Stimulated activated CD8-positive, alpha-beta memory T cell treated with anti-CD3 and anti-CD28 coated beads, Interleukin-7, amount 100 ng/mL, for 4 hours (primary cell): Measurements from ENCODE around the gene CENPS.
"Not testable (repeated sequence)": the region's sequence is repeated elsewhere in the genome, so short reads cannot be mapped to it uniquely, and the experiment has no call there.

Experiments
- DNase-seq, 2 donors: peaks; one replicate each; pipeline ENCODE4 v3.0.0-alpha.2; 2020; ENCODE audit warnings: low read depth in 2 of 2

The CENPS gene

GRCh38 chr1:10430216-10431069, at the start of gene CENPS:
CENPS (plus strand) TSS chr1:10430433; CDS start chr1:10430518, 85 bp downstream.
- DNase-seq, result peak; percentile 80 to 90

- DNase-seq, result no peak
Observed at GRCh38 chr1:10380594-10381275, 49.5 kb upstream of the CENPS start.

- no peak for DNase-seq
Observed at GRCh38 chr1:10383630-10384029, 46.6 kb upstream of the CENPS start.

GRCh38 chr1:10384219-10384618, 46.0 kb upstream of the CENPS start:
- DNase-seq, result no peak

GRCh38 chr1:10386761-10387676, 43.2 kb upstream of the CENPS start:
- no peak for DNase-seq

- no peak for DNase-seq
Observed at GRCh38 chr1:10387677-10388386, 42.4 kb upstream of the CENPS start.

- no peak for DNase-seq
Observed at GRCh38 chr1:10388387-10388715, 41.9 kb upstream of the CENPS start.

- DNase-seq, result no peak
Observed at GRCh38 chr1:10389271-10389973, 40.8 kb upstream of the CENPS start.

GRCh38 chr1:10396870-10397269, 33.4 kb upstream of the CENPS start:
- no peak for DNase-seq

GRCh38 chr1:10398278-10398733, 31.9 kb upstream of the CENPS start:
- DNase-seq, result no peak

GRCh38 chr1:10398734-10399443, 31.3 kb upstream of the CENPS start, which contains the start of gene PGD:
PGD (plus strand) TSS chr1:10399064; CDS start chr1:10399118, 54 bp downstream.
- peak; percentile 94 to 98 for DNase-seq

GRCh38 chr1:10399444-10399941, 30.7 kb upstream of the CENPS start:
- no peak for DNase-seq

GRCh38 chr1:10400013-10400412, 30.2 kb upstream of the CENPS start:
- DNase-seq, result no peak

GRCh38 chr1:10401281-10401680, 29.0 kb upstream of the CENPS start:
- no peak for DNase-seq

- DNase-seq, result no peak
Observed at GRCh38 chr1:10402729-10403274, 27.4 kb upstream of the CENPS start.

- no peak for DNase-seq
Observed at GRCh38 chr1:10407201-10407600, 23.0 kb upstream of the CENPS start.

- no peak for DNase-seq
Observed at GRCh38 chr1:10415211-10415930, 14.9 kb upstream of the CENPS start.

GRCh38 chr1:10415967-10416366, 14.3 kb upstream of the CENPS start:
- DNase-seq, result not testable (repeated sequence)

GRCh38 chr1:10418741-10419140, 11.5 kb upstream of the CENPS start:
- DNase-seq, result not testable (repeated sequence)
